Measurements from ENCODE around the gene ALPL. TPM values are rescaled to one million over a fixed set of nuclear protein-coding genes. Genes with fewer than 3 reads are reported as not detected.

Gene ALPL
- total and polyA plus RNA-seq, 9 of the 15 experiments (the other 6 are each of a cell fraction or from before 2014, with no cell fraction given): 0.04 to 0.38 (median 0.18) TPM; not detected in 4

- no peak overlapping the region for H2AFZ ChIP-seq (ENCODE audit: low read depth, low read length)
- H3K4me1 ChIP-seq (replicated peaks in 1 of 2; ENCODE audit: control insufficient read depth in 2 of 2, insufficient read depth in 2 of 2, low read length in 2 of 2): peaks cover 0 to 2% of the 10 kb centered on the region in 2 experiments; a peak in 2 of 5 replicates
- H3K4me2 ChIP-seq (ENCODE audit: insufficient read depth, low read length): no peak overlapping the region
- no peak for TF ChIP-seq SREBF2 (CRISPR knock-in tag; IDR thresholded peaks at IDR 0.05)
- TF ChIP-seq MYBL2 (IDR thresholded peaks at IDR 0.05; ENCODE audit: low read depth): no peak
- no peak for TF ChIP-seq MYBL2 (CRISPR knock-in tag; IDR thresholded peaks at IDR 0.05; ENCODE audit: borderline replicate concordance)
- TF ChIP-seq ATF7 (IDR thresholded peaks at IDR 0.05): no peak
- TF ChIP-seq ZNF644 (tag; IDR thresholded peaks at IDR 0.05; ENCODE audit: low read depth): no peak
- H3K27me3 ChIP-seq (ENCODE audit: control insufficient read depth in 2 of 2, insufficient read depth in 2 of 2, low read length in 2 of 2): peaks cover 39 to 57% of the 10 kb centered on the region in 2 experiments
- POLR2A ChIA-PET: interaction anchor here (0.6 to 1.1 kb wide), 3 partner anchors 14 to 375 kb away, joined by 3 to 5 read pairs (median 3); no protein-coding TSS in a partner anchor
- BruUV-seq (replicated peaks): no TSS peak
- ATAC-seq (no peak), FAIRE-seq (no peak), DNase-seq (ENCODE audit: extremely low read depth in 1 of 4, low spot score in 3 of 4) (no peak)
- CTCF ChIA-PET (ENCODE audit: low intra/inter-chr PET ratio): no interaction called here
- H3K36me3 ChIP-seq (ENCODE audit: control insufficient read depth, insufficient read depth, low read length): no peaks in the 10 kb centered on the region
- peaks cover 3% of the 10 kb centered on the region; the same call in 1 of the 2 replicates for H4K20me1 ChIP-seq (replicated peaks; ENCODE audit: control insufficient read depth, insufficient read depth, low read length)
- H3K9me1 ChIP-seq (ENCODE audit: control insufficient read depth, insufficient read depth, low read length): no peaks in the 10 kb centered on the region
- no peak overlapping the region for H3K27ac ChIP-seq (ENCODE audit: extremely low read depth, low read depth, low read length)
- H3K79me2 ChIP-seq (ENCODE audit: control insufficient read depth, insufficient read depth, low read length): no peaks in the 10 kb centered on the region
- in situ Hi-C loops (cut with MboI) (no loop called here), intact Hi-C loops (cut with micrococcal nuclease) (no loop called here)
- no peaks in the 10 kb centered on the region for H3K9me3 ChIP-seq (replicated peaks; ENCODE audit: control insufficient read depth, insufficient read depth, low read depth, low read length)
- H3K4me3 ChIP-seq: no peak overlapping the region
- 6% methylated on average over 1 of the region's 1 CpG for WGBS (ENCODE audit: insufficient coverage, low coverage, missing lambda C conversion rate)
- no peak overlapping the region for H3K9ac ChIP-seq (ENCODE audit: insufficient read depth in 1 of 2, low read depth in 2 of 2, low read length in 2 of 2)
Measured at GRCh38 chr1:21526441-21526840, 17.2 kb downstream of the ALPL start.

DNA sequence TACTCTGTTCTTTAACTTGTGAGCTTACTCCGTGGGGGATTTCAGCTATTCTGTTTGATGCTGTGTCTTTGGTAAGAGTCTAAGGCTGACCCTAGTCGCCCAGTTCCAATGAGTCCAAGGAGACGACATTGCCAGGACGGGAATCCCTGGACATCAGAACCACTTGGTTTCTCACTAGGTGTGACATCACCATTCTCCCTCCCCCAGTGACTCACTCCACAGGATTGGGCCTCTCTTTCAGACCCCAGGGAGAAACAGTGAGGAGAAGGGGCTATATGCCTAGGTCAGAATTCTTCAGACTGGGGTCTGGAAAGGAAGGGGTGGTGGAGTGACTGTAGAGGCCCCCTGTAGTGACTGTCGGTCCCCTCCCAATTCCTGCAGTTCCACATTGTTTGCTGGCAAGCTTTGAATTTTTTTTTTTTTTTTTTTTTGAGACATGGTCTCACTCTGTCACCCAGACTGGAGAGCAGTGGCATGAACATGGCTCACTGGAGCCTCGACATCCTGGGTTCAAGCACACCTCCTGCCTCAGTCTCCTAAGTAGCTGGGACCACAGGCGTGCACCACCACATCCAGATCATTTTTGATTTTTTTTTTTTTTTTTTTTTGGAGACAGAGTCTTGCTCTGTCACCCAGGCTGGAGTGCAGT lies 21.3 kb downstream of the ALPL start:
- H3K9me1 ChIP-seq (ENCODE audit: control insufficient read depth, insufficient read depth, low read length): no peaks in the 10 kb centered on the region
- no peak overlapping the region for H3K27ac ChIP-seq (ENCODE audit: extremely low read depth, low read depth, low read length)
- H3K36me3 ChIP-seq (ENCODE audit: control insufficient read depth, insufficient read depth, low read length): no peaks in the 10 kb centered on the region
- H4K20me1 ChIP-seq (replicated peaks; ENCODE audit: control insufficient read depth, insufficient read depth, low read length): no peaks in the 10 kb centered on the region
- no peak overlapping the region for H2AFZ ChIP-seq (ENCODE audit: low read depth, low read length)
- peaks cover 0 to 2% of the 10 kb centered on the region in 2 experiments; a peak in 2 of 5 replicates for H3K4me1 ChIP-seq (replicated peaks in 1 of 2; ENCODE audit: control insufficient read depth in 2 of 2, insufficient read depth in 2 of 2, low read length in 2 of 2)
- DNase-seq (ENCODE audit: extremely low read depth in 1 of 4, low spot score in 3 of 4) (no peak), FAIRE-seq (no peak), ATAC-seq (no peak)
- H3K9ac ChIP-seq (ENCODE audit: insufficient read depth in 1 of 2, low read depth in 2 of 2, low read length in 2 of 2): no peak overlapping the region
- H3K27me3 ChIP-seq (ENCODE audit: control insufficient read depth in 2 of 2, insufficient read depth in 2 of 2, low read length in 2 of 2): peaks cover 27 to 40% of the 10 kb centered on the region in 2 experiments
- ChIA-PET CTCF (ENCODE audit: low intra/inter-chr PET ratio) (interaction anchor here (0.6 kb wide), 1 partner anchor 50 kb away, joined by 3 read pairs; no protein-coding TSS in a partner anchor), POLR2A (interaction anchor here (1.1 kb wide), 1 partner anchor 22 kb away, joined by 3 read pairs; no protein-coding TSS in a partner anchor)
- H3K4me2 ChIP-seq (ENCODE audit: insufficient read depth, low read length): no peak overlapping the region
- intact Hi-C loops (cut with micrococcal nuclease) (no loop called here), in situ Hi-C loops (cut with MboI) (no loop called here)
- WGBS (ENCODE audit: insufficient coverage, low coverage, missing lambda C conversion rate): 2% methylated on average over 7 of the region's 7 CpGs
- no peaks in the 10 kb centered on the region for H3K9me3 ChIP-seq (replicated peaks; ENCODE audit: control insufficient read depth, insufficient read depth, low read depth, low read length)
- BruUV-seq (replicated peaks): no TSS peak
- H3K4me3 ChIP-seq: no peak overlapping the region
- H3K79me2 ChIP-seq (ENCODE audit: control insufficient read depth, insufficient read depth, low read length): no peaks in the 10 kb centered on the region
- TF ChIP-seq ZNF121 (CRISPR knock-in tag; conservative IDR thresholded peaks at IDR 0.05): peak; percentile 67
- TF ChIP-seq C11orf30 (IDR thresholded peaks at IDR 0.05; ENCODE audit: low read depth): no peak
- TF ChIP-seq, protein P1, sequence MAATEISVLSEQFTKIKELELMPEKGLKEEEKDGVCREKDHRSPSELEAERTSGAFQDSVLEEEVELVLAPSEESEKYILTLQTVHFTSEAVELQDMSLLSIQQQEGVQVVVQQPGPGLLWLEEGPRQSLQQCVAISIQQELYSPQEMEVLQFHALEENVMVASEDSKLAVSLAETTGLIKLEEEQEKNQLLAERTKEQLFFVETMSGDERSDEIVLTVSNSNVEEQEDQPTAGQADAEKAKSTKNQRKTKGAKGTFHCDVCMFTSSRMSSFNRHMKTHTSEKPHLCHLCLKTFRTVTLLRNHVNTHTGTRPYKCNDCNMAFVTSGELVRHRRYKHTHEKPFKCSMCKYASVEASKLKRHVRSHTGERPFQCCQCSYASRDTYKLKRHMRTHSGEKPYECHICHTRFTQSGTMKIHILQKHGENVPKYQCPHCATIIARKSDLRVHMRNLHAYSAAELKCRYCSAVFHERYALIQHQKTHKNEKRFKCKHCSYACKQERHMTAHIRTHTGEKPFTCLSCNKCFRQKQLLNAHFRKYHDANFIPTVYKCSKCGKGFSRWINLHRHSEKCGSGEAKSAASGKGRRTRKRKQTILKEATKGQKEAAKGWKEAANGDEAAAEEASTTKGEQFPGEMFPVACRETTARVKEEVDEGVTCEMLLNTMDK (IDR thresholded peaks at IDR 0.05; ENCODE audit: borderline replicate concordance, insufficient read depth, low read depth, low read length, poor library complexity, severe bottlenecking): no peak
- no peak for TF ChIP-seq HINFP (tag; conservative IDR thresholded peaks at IDR 0.05; ENCODE audit: low read depth)
- TF ChIP-seq, protein P2, sequence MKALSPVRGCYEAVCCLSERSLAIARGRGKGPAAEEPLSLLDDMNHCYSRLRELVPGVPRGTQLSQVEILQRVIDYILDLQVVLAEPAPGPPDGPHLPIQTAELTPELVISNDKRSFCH (CRISPR knock-in tag; IDR thresholded peaks at IDR 0.05): no peak
- TF ChIP-seq, protein P2 (tag; IDR thresholded peaks at IDR 0.05): no peak
